HG02610 (cell line): ENCODE data around the gene MORC3.
"Not testable (repeated sequence)": the region's sequence is repeated elsewhere in the genome, so short reads cannot be mapped to it uniquely, and the experiment has no call there.

ENCODE experiments used
- ATAC-seq: cut with Tn5 transposase; IDR thresholded peaks from one replicate; pipeline ENCODE4 v1.9.1; 2021; ENCODE audit warnings: mild to moderate bottlenecking, moderate library complexity; ENCODE audit not compliant: unreplicated experiment

MORC3 gene, protein sequence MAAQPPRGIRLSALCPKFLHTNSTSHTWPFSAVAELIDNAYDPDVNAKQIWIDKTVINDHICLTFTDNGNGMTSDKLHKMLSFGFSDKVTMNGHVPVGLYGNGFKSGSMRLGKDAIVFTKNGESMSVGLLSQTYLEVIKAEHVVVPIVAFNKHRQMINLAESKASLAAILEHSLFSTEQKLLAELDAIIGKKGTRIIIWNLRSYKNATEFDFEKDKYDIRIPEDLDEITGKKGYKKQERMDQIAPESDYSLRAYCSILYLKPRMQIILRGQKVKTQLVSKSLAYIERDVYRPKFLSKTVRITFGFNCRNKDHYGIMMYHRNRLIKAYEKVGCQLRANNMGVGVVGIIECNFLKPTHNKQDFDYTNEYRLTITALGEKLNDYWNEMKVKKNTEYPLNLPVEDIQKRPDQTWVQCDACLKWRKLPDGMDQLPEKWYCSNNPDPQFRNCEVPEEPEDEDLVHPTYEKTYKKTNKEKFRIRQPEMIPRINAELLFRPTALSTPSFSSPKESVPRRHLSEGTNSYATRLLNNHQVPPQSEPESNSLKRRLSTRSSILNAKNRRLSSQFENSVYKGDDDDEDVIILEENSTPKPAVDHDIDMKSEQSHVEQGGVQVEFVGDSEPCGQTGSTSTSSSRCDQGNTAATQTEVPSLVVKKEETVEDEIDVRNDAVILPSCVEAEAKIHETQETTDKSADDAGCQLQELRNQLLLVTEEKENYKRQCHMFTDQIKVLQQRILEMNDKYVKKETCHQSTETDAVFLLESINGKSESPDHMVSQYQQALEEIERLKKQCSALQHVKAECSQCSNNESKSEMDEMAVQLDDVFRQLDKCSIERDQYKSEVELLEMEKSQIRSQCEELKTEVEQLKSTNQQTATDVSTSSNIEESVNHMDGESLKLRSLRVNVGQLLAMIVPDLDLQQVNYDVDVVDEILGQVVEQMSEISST

DNA sequence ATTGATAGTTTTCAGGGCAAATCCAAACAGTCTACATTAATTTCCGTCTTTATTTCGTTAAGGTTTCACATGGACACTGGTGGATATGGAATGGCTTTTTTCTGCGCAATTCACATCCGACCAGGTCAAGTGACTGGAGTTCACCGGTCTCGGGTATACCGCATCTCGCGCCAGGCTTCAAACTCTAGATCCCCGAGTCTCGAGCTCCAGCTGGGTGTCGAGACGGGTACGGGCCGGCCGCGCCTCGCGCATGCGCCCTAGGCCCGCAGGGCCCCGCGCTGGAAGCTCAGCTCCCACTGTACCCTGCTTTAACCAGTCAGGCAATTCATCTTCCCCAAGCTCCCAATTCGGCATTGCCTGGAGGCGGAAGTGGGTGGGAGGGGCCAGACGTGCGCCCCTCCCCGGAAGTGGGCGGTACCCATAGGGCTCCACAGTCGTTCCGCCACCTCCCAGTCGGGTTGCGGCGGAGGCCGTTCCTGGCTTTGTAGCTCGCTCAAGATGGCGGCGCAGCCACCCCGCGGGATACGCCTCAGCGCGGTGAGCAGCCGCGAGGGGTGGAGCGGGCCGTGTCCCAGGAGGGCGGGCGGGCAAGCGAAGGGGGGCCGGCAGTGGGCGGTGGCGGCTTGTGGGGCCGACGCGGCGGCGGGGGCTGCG is at the start of gene MORC3:
MORC3 (plus strand) TSS at position 431 of the 654 bp plus-strand sequence; CDS start at position 499, 68 bp downstream.
- ATAC-seq = peak; percentile 87

- ATAC-seq = not testable (repeated sequence)
Measured at GRCh38 chr21:36270786-36271695, 49.0 kb upstream of the MORC3 start.

GRCh38 chr21:36274128-36274527 is 45.9 kb upstream of the MORC3 start:
- no peak for ATAC-seq

- ATAC-seq = no peak
Measured at GRCh38 chr21:36282568-36283230, 37.3 kb upstream of the MORC3 start.

- ATAC-seq = not testable (repeated sequence)
Measured at GRCh38 chr21:36283231-36283622, 36.8 kb upstream of the MORC3 start.

DNA sequence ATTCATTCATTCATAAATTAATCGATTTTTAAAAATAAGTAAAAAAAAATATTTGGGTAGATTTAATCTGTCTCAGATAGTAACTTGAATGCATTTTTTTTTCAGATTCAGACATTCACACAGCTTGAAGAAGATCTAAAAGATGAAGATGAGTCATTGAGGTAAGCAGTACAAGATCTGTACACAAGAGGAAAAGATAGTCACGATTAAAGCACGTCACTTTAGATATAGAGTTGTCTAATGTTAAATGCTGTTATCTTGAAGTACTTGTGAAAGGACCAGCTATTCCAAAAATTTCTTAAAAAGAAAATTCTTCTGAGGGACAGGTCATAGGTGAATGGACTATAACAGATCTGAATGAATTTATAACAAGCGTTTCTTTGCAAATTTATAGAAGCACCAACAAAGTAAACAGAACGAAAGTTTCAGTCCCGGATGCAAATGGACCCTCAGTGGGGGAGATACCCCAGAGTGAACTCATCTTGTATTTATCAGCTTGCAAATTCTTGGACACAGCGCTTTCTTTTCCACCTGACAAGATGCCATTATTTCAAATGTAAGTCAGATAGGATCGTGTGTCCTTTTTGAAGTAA is 31.2 kb upstream of the MORC3 start:
- ATAC-seq = no peak

- no peak for ATAC-seq
Measured at GRCh38 chr21:36291509-36291908, 28.5 kb upstream of the MORC3 start.

GRCh38 chr21:36297406-36297937 is 22.5 kb upstream of the MORC3 start:
- no peak for ATAC-seq

- ATAC-seq = peak; percentile 97
Measured at GRCh38 chr21:36297938-36298572, 21.9 kb upstream of the MORC3 start.

DNA sequence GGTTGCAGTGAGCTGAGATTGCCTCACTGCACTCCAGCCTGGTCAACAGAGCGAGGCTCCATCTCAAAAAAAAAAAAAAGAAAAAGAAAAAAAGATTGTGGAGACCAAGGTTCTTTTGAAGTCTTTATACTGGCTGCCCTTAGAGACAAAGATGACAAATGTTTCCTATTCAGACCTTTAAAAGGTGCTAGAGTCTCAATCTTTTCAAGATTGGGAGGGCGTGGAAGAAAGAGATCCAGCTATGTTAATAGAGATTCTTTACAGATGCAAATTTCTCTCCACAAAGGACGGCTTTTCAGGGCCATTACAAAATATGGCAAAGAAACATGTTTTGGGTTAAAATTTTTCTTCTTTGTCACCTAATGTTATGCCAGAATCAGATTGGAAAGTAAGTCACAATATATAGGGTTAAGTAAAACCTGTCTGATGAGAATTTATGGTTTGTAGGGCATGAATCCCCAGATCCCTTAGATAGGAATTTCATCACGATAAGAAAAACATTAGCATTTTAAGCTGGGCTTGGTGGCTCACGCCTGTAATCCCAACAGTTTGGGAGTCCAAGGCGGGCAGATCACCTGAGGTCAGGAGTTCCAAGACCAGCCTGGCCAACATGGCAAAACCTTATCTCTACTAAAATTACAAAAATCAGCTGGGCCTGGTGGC is 13.0 kb upstream of the MORC3 start:
- ATAC-seq = no peak

- peak; percentile 91 for ATAC-seq
Measured at GRCh38 chr21:36310016-36310415, 10.0 kb upstream of the MORC3 start.

DNA sequence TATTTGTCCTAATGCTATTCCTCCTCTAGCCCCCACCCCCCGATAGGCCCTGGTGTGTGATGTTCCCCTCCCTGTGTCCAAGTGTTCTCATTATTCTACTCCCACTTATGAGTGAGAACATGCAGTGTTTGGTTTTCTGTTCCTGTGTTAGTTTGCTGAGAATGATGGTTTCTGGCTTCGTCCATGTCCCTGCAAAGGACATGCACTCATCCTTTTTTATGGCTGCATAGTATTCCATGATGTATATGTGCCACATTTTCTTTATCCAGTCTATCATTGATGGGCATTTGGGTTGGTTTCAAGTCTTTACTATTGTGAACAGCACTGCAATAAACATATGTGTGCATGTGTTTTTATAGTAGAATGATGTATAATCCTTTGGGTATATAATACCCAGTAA is 6.6 kb upstream of the MORC3 start:
- not testable (repeated sequence) for ATAC-seq

DNA sequence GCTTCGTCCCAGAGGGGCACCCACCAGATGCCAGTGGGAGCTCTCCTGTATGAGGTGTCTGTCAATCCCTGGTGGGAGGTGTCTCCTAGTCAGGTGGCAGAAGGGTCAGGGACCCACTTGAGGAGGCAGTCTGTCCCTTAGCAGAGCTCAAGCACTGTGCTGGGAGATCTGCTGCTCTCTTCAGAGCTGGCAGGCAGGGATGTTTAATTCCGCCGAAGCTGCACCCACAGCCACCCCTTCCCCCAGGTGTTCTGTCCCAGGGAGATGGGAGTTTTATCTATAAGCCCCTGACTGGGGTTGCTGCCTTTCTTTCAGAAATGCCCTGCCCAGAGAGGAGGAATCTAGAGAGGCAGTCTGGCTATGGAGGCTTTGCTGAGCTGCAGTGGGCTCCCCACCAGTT is 4.0 kb upstream of the MORC3 start:
- ATAC-seq = not testable (repeated sequence)

DNA sequence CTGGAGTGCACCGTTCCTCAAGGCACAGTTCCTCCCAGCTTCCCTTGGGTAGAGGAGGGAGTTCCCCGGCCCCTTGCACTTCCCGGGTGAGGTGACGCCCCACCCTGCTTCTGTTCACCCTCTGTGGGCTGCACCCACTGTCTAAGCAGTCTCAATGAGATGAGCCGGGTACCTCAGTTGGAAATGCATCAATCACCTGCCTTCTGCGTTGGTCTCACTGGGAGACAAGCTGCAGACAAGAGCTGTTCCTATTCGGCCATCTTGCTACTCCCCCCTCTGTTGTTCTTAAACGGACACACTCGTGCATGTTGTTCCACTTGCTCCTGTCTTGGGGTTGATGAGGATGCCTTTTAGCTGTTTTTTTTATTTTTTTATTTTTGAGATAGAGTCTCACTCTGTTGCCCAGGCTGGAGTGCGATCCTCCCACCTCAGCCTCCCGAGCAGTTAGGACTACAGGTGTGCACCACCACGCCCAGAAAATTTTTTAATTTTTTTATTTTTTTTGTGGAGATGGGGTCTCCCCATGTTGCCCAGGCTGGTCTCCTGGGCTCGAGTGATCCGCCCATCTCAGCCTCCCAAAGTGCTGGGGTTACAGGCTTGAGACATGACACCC is 3.0 kb upstream of the MORC3 start:
- ATAC-seq = no peak

DNA sequence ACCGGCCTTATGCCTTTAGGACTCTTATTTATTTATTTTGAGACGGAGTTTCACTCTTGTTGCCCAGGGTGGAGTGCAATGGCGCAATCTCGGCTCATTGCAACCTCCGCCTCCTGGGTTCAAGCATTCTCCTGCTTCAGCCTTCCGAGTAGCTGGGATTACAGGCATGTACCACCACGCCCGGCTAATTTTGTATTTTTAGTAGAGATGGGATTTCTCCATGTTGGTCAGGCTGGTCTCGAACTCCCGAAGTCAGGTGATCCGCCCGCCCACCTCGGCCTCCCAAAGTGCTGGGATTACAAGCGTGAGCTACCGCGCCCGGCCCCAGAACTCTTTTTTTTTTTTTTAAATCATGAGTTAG is 611 bp upstream of the MORC3 start:
- ATAC-seq = not testable (repeated sequence)

GRCh38 chr21:36320421-36321324 is 676 bp downstream of the MORC3 start:
- ATAC-seq = peak; percentile 38
